GM18517 (cell line): Measurements from ENCODE around the gene RPP14.

Source experiments
- ATAC-seq: cut with Tn5 transposase; IDR thresholded peaks from one replicate; pipeline ENCODE4 v1.9.1; 2021; ENCODE audit warnings: mild to moderate bottlenecking, moderate library complexity; ENCODE audit not compliant: unreplicated experiment

Gene RPP14

DNA sequence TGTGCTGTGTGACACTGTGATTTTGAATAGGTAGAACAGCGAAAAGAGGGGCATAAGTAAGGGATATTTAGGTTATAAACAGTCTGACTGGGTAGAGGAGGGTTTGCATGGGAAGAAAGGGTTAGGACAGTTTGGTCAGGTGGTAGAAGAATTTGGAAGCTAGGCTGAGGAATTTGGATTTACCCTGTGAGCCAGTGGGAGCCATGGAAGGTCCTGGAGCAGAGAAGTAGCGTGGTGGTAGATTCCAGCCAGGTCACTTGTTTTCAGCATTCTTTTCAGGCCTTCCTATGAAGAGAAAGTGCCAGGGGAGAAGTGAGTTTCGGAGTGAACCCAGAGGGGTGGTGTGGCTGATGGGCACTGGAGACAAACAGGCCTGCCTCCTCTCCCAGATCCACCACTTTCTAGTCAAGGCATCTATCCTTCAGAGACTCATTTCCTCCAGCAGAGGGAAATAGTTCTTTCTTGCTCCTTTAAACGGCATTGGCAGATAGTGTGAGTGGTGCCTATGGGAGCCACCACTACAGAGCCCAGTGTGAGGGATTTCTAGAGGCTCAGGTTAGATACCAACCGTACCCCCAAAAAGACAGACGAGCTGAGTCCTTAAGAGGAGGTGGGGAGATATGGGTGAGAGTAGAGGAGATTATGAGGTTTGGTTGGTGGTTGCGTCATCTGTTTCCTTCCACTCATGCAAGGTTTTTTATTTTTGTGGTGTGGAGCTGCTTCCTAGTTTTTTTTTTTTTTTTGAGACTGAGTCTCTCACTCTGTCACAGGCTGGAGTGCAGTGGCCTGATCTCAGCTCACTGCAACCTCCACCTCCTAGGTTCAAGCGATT is 47.9 kb downstream of the RPP14 start:
- ATAC-seq, result no peak

DNA sequence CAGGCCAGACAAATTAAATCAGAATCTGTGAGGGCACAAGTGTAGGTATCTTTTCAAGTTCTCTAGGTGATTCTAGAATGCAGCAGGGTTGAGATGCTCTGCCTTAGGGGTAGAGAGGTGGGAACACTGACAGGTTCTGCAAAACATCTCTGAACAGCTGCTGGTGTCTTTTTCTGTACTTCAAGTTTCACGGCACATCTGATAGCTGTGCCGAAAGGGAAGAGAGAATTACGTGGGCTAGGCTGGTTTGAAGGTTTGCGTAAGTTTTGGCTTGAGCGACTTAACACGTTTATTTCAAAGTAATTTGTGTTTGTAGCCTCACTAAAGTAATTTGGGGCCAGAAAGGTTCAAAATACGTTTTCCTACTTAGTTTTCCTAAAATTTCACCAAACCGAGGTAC is 49.1 kb downstream of the RPP14 start:
- peak; percentile 72 for ATAC-seq

GRCh38 chr3:58356054-58356453 is 50.0 kb downstream of the RPP14 start:
- ATAC-seq, result no peak

DNA sequence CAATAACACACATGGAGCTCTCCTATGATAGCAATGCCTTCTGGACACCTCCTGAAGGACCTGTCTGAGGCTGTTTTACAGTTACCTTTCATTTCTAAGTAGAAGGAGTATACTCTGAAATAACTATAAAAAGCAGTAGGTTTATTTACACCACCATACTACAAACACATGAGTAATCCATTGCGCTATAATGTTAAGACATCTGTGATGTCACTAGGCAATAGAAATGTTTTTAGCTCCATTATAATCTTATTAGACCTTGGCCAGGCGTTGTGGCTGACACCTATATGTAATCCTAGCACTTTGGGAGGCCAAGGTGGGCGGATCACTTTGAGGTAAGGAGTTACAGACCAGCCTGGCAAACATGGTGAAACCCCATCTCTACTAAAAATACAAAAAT is 51.4 kb downstream of the RPP14 start:
- ATAC-seq, result no peak

GRCh38 chr3:58358092-58358491 is 52.0 kb downstream of the RPP14 start:
- ATAC-seq, result no peak

DNA sequence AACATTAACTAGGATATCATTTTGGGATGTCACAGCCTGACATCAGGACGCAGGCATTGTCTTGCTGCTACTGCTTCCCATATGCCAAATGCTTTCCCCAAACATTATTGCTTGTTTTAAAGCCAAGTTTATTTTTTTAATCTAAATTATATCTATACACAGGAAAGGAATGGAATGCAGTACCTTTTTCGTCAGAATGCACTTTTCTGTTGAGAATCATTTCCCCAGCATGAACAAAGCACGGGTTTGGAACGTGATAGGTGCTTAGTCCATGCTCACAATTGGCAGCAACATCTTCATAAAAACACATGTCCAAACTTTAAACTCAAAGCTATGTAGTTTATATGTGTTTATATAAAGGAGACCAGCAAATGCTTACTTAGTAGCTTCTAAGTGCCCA is 52.8 kb downstream of the RPP14 start:
- ATAC-seq, result no peak

- no peak for ATAC-seq
Measured at GRCh38 chr3:58359621-58360020, 53.6 kb downstream of the RPP14 start.

- ATAC-seq, result no peak
Measured at GRCh38 chr3:58361866-58362265, 55.8 kb downstream of the RPP14 start.

DNA sequence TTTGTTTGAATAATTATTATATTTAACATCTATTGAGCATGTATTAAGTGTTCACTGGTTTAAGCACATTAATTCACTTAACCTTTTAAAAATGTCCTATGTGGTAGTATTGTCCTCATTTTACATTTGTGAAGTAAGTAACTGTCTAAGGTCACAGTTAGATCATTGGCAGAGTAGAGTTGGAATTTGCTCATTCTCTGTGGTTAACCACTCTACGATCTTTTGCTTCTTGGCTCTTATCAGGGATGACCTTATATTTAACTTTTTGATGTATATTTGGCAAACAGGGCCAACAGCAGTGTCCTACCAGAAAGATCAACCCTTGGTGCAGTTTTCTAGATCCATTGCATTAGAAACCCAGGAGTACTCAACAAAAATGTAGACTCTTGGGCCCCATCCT is 60.7 kb downstream of the RPP14 start:
- no peak for ATAC-seq

DNA sequence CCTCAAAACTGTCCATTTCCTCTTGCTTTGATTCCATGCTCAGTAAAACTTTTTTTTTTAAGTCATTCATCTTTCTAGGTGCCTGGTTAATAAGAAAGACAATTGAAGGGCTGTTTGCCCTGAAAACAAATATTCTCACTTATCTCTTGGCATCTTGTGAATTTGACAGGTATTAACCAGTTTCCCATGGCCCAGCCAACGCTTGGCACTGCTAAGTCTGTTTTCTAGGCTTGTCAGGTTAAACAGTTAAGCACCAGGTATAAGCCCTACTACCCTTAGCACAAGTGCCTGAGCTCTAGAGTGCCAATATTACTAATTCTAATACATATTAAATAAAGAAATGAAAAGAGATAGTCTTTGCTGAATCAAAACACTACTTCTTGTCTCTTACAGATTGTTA is 63.0 kb downstream of the RPP14 start:
- no peak for ATAC-seq
